HG03045 (cell line): ENCODE measurements around the gene OTOS.

Source experiments
- ATAC-seq: cut with Tn5 transposase; IDR thresholded peaks from one replicate; pipeline ENCODE4 v1.9.1; 2021; ENCODE audit warnings: mild to moderate bottlenecking, moderate library complexity; ENCODE audit not compliant: unreplicated experiment

The OTOS gene

GRCh38 chr2:240123821-240124650 is 16.4 kb downstream of the OTOS start:
- no peak for ATAC-seq

GRCh38 chr2:240121675-240122074 is 18.8 kb downstream of the OTOS start:
- no peak for ATAC-seq

- ATAC-seq, result no peak
Measured at GRCh38 chr2:240121190-240121589, 19.3 kb downstream of the OTOS start.

- ATAC-seq, result no peak
Measured at GRCh38 chr2:240114233-240114632, 26.2 kb downstream of the OTOS start.

GRCh38 chr2:240112914-240113690 is 27.4 kb downstream of the OTOS start:
- no peak for ATAC-seq

GRCh38 chr2:240111253-240111652 is 29.2 kb downstream of the OTOS start:
- ATAC-seq, result no peak

- ATAC-seq, result no peak
Measured at GRCh38 chr2:240109386-240109785, 31.1 kb downstream of the OTOS start.

GRCh38 chr2:240107477-240107796 is 33.0 kb downstream of the OTOS start:
- ATAC-seq, result no peak

- no peak for ATAC-seq
Measured at GRCh38 chr2:240106765-240107476, 33.5 kb downstream of the OTOS start.

GRCh38 chr2:240105982-240106381 is 34.5 kb downstream of the OTOS start:
- no peak for ATAC-seq

GRCh38 chr2:240103136-240103535 is 37.3 kb downstream of the OTOS start:
- no peak for ATAC-seq

- ATAC-seq, result no peak
Measured at GRCh38 chr2:240098349-240098748, 42.1 kb downstream of the OTOS start.

GRCh38 chr2:240095556-240096523 is 44.6 kb downstream of the OTOS start:
- no peak for ATAC-seq

GRCh38 chr2:240089306-240089705 is 51.2 kb downstream of the OTOS start:
- ATAC-seq, result no peak
